GM12878 (cell line): ENCODE results near the gene MAN2B1. TPM values are rescaled to one million over a fixed set of nuclear protein-coding genes. Genes with fewer than 3 reads are reported as not detected.

Experiments
- ATAC-seq: fragments of 200-7000 bp; cut with Tn5 transposase; 3 replicates; pipeline ENCODE4 v1.9.1; 2020; ENCODE audit warnings: mild to moderate bottlenecking, moderate library complexity
- BruUV-seq: library from RNA; stranded (reverse); fragments of 400-500 nt; replicated peaks from 2 replicates; lab custom pipeline; 2021; lab: Mats Ljungman, UMichigan
- CTCF ChIA-PET: fragments of 300-600 bp; sonication (Branson Sonifier 250); formaldehyde crosslinking; extraction: SDS; loops from one replicate; lab custom pipeline; 2021; ENCODE audit warnings: inconsistent platforms; lab: Yijun Ruan, JAX
- POLR2A ChIA-PET: fragments of 350-600 bp; formaldehyde crosslinking; extraction: SDS; loops from one replicate; lab custom pipeline; 2021; ENCODE audit warnings: inconsistent platforms; lab: Charles Lee
- RAD21 ChIA-PET: fragments of 300-600 bp; sonication (Branson Sonifier 250); formaldehyde crosslinking; loops from one replicate; lab custom pipeline; 2023; ENCODE audit warnings: antibody characterized with exemption; ENCODE audit not compliant: unreplicated experiment; lab: Charles Lee
- SMC1A ChIA-PET: fragments of 300-600 bp; sonication (Branson Sonifier 250); formaldehyde crosslinking; loops from one replicate; lab custom pipeline; 2023; ENCODE audit not compliant: unreplicated experiment, uncharacterized antibody; lab: Charles Lee
- DNase-seq: peaks from one replicate; pipeline ENCODE4 v3.0.0-alpha.2; 2011; ENCODE audit warnings: low read depth, low spot score
- FAIRE-seq: peaks from 3 replicates; lab custom pipeline; 2011; peaks lifted over from hg19 to GRCh38; lab: Jason Lieb, UNC
- H2AFZ ChIP-seq: 2 replicates; pipeline ENCODE4 v1.6.0; 2011; ENCODE audit warnings: low read depth, low read length, control low read depth; ENCODE audit not compliant: control insufficient read depth
- H3K27ac ChIP-seq: 2 replicates; pipeline ENCODE4 v1.5.1; 2011; ENCODE audit warnings: control low read depth; ENCODE audit not compliant: control insufficient read depth, insufficient read depth
- H3K27me3 ChIP-seq, 2 experiments: replicated peaks in 1 of 2; 2 replicates each; pipeline versions ENCODE4 v1.6.0 to v1.6.1; 2011; ENCODE audit warnings: low read length in 1 of 2; ENCODE audit not compliant: control insufficient read depth in 2 of 2, insufficient read depth in 2 of 2
- H3K36me3 ChIP-seq, 2 experiments: 2 replicates each; pipeline ENCODE4 v1.5.1; 2011; ENCODE audit warnings: low read length in 1 of 2; ENCODE audit not compliant: control insufficient read depth in 2 of 2, insufficient read depth in 2 of 2
- H3K4me1 ChIP-seq: 2 replicates; pipeline ENCODE4 v1.6.1; 2011; ENCODE audit warnings: mild to moderate bottlenecking, low read length, moderate library complexity, mixed read lengths; ENCODE audit not compliant: control insufficient read depth, insufficient read depth
- H3K4me2 ChIP-seq: 2 replicates; pipeline ENCODE4 v1.6.0; 2011; ENCODE audit warnings: control low read depth; ENCODE audit not compliant: control insufficient read depth, insufficient read depth
- H3K4me3 ChIP-seq: fragments of 200-600 bp; sonication (generic); 2 replicates; pipeline ENCODE4 v1.5.1; 2016
- H3K79me2 ChIP-seq: 2 replicates; pipeline ENCODE4 v1.6.0; 2011; ENCODE audit warnings: low read length; ENCODE audit not compliant: control insufficient read depth, insufficient read depth
- H3K9ac ChIP-seq: 2 replicates; pipeline ENCODE4 v1.8.0; 2011; ENCODE audit warnings: low read length, control low read depth, mixed read lengths; ENCODE audit not compliant: control insufficient read depth, insufficient read depth
- H3K9me3 ChIP-seq: replicated peaks from 3 replicates; pipeline ENCODE4 v1.5.1; 2011; ENCODE audit warnings: mild to moderate bottlenecking, low read length; ENCODE audit not compliant: control insufficient read depth, insufficient read depth
- H4K20me1 ChIP-seq: 2 replicates; pipeline ENCODE4 v1.6.0; 2011; ENCODE audit not compliant: control insufficient read depth, insufficient read depth
- CBX3 ChIP-seq: fragments of 200-600 bp; sonication (generic); IDR thresholded peaks from 2 replicates; pipeline ENCODE4 v1.6.1; 2016; ENCODE audit warnings: low read depth, borderline replicate concordance
- DPF2 ChIP-seq: fragments of 450-650 bp; IDR thresholded peaks from 2 replicates; pipeline ENCODE4 v1.6.1; 2017; ENCODE audit warnings: mild to moderate bottlenecking
- HDGF ChIP-seq: fragments of 450-650 bp; IDR thresholded peaks from 2 replicates; pipeline ENCODE4 v1.6.1; 2016; ENCODE audit warnings: antibody characterized with exemption
- IKZF1 ChIP-seq: fragments of 450-650 bp; conservative IDR thresholded peaks from 2 replicates; pipeline ENCODE4 v1.6.1; 2017; ENCODE audit warnings: antibody characterized with exemption, mild to moderate bottlenecking
- MAX ChIP-seq: IDR thresholded peaks from 2 replicates; pipeline ENCODE4 v1.6.1; 2012; ENCODE audit warnings: low read depth, low read length, improper control_type of control experiment
- MTA2 ChIP-seq: fragments of 450-650 bp; IDR thresholded peaks from 2 replicates; pipeline ENCODE4 v1.6.1; 2016; ENCODE audit warnings: low read depth, mild to moderate bottlenecking, moderate library complexity
- MTA3 ChIP-seq: IDR thresholded peaks from 2 replicates; pipeline ENCODE4 v1.6.1; 2012; ENCODE audit warnings: low read length, inconsistent platforms, borderline replicate concordance
- MYC ChIP-seq: IDR thresholded peaks from 2 replicates; pipeline ENCODE4 v1.6.1; 2011; ENCODE audit warnings: mild to moderate bottlenecking, low read length, moderate library complexity, inconsistent platforms; ENCODE audit not compliant: insufficient read depth, insufficient replicate concordance, insufficient read length, severe bottlenecking
- POLR2A ChIP-seq: IDR thresholded peaks from 2 replicates; pipeline ENCODE4 v1.6.1; 2011; ENCODE audit warnings: low read depth, mild to moderate bottlenecking, low read length
- RELA ChIP-seq: fragments of 450-650 bp; IDR thresholded peaks from 2 replicates; pipeline ENCODE4 v1.8.0; 2014; ENCODE audit warnings: borderline replicate concordance; ENCODE audit not compliant: partially characterized antibody
- USF2 ChIP-seq: IDR thresholded peaks from 2 replicates; pipeline ENCODE4 v1.6.1; 2011; ENCODE audit warnings: low read depth, low read length, improper control_type of control experiment, borderline replicate concordance
- ZNF207 ChIP-seq: fragments of 450-650 bp; IDR thresholded peaks from 2 replicates; pipeline ENCODE4 v1.6.1; 2014; ENCODE audit warnings: antibody characterized with exemption, mild to moderate bottlenecking, borderline replicate concordance
- WGBS: methylation state at CpG from one replicate; pipeline ENCODE4 v1.1.6; 2016; ENCODE audit warnings: low lambda C conversion rate; ENCODE audit not compliant: insufficient replicate concordance, insufficient coverage; ENCODE audit errors: missing lambda C conversion rate; 5-methylcytosine and 5-hydroxymethylcytosine counted together
- in situ Hi-C: fragments of 300-500 bp; cut with MboI; formaldehyde crosslinking; loops from 9 replicates; pipeline ENCODE4 v1.14.3; 2018; ENCODE audit warnings: mixed read lengths
- intact Hi-C: fragments of 100-400 bp; cut with micrococcal nuclease; formaldehyde crosslinking; loops from one replicate; pipeline ENCODE4 v1.14.2; 2022; ENCODE audit not compliant: unreplicated experiment
- polyA plus RNA-seq, 11 experiments: library from polyadenylated mRNA; depleted of rRNA in 4 of 11; unstranded in 6 of 11; stranded (reverse) in 5 of 11; fragments of >200 nt; fragmentation: Nextera tagmentation in 4 of 11; fragmentation: Illumina TruSeq in 1 of 11; extraction: Ambion mirVana in 4 of 11; extraction: Trizol in 1 of 11; gene quantifications; 1 replicate in 1 of 11; 2 replicates in 10 of 11; pipeline versions ENCODE4 v1.2.1 to v1.2.3, GENCODE V29; 2011 to 2016; ENCODE audit warnings: inconsistent platforms in 2 of 11, missing spikeins in 2 of 11, low read depth in 1 of 11
- total RNA-seq, 4 experiments: library from RNA; depleted of rRNA in 3 of 4; stranded (reverse); fragments of >200 nt in 3 of 4; fragmentation: Illumina TruSeq in 1 of 4; extraction: Trizol in 1 of 4; gene quantifications; 2 replicates each; pipeline versions ENCODE4 v1.2.1 to v1.2.3, GENCODE V29; 2013 to 2021

The MAN2B1 gene
- total and polyA plus RNA-seq, 10 of the 15 experiments (the other 5 are each of a cell fraction or from before 2014, with no cell fraction given): 7.6 to 224 (median 81.4) TPM

GRCh38 chr19:12668932-12669269, 2.4 kb upstream of the MAN2B1 start:
- Histone ChIP-seq H3K9ac (peak overlapping the region; percentile 99), H3K27ac (peak overlapping the region; percentile 100), H3K4me1 (peaks cover 30% of the 10 kb centered on the region), H4K20me1 (no peaks in the 10 kb centered on the region), H3K4me3 (peak overlapping the region; percentile 92), H3K27me3 (no peaks in the 10 kb centered on the region), H3K4me2 (peak overlapping the region; percentile 60), H3K9me3 (no peaks in the 10 kb centered on the region), H3K36me3 (peaks cover 8 to 16% of the 10 kb centered on the region in 2 experiments), H2AFZ (peak overlapping the region; percentile 99), H3K79me2 (peaks cover 52% of the 10 kb centered on the region)
- no peak for FAIRE-seq
- peak; percentile 9 for ATAC-seq
- peak; percentile 50; the same call in 1 of the 2 replicates for TF ChIP-seq HDGF
- no peak for TF ChIP-seq DPF2
- TF ChIP-seq MAX: peak; percentile 59
- TF ChIP-seq MYC: peak; percentile 16
- no peak for TF ChIP-seq IKZF1
- SMC1A ChIA-PET: interaction anchor here (1.0 to 1.3 kb wide), 4 partner anchors 13 to 95 kb away, joined by 3 to 4 read pairs (median 4); partner anchors contain the start of genes DHPS, ZNF490 and ZNF791
- no peak for DNase-seq
- intact Hi-C loops (no loop called here), in situ Hi-C loops (no loop called here)
- RAD21 ChIA-PET: interaction anchor here (1.0 to 1.1 kb wide), 3 partner anchors 12 to 65 kb away, joined by 3 to 4 read pairs (median 4); partner anchors contain the start of genes DHPS, ZNF490 and ZNF791
- BruUV-seq: TSS peak; percentile 57
- WGBS: 2% methylated on average over 24 of the region's 24 CpGs
- CTCF ChIA-PET: interaction anchor here (1.4 to 2.3 kb wide), 3 partner anchors 12 to 105 kb away, joined by 3 to 11 read pairs (median 5); partner anchors contain the start of genes DHPS, ZNF490 and ZNF791
- POLR2A ChIA-PET: interaction anchor here (0.6 to 1.8 kb wide), 6 partner anchors 9 to 683 kb away, joined by 3 to 4 read pairs (median 3); partner anchors contain the start of genes TRIR, ZNF490 and ZNF791

- Histone ChIP-seq H3K27ac (peak overlapping the region; percentile 100), H3K9ac (peak overlapping the region; percentile 99), H3K9me3 (no peaks in the 10 kb centered on the region), H3K36me3 (peaks cover 12 to 19% of the 10 kb centered on the region in 2 experiments), H3K4me2 (peak overlapping the region; percentile 60), H3K79me2 (peaks cover 52% of the 10 kb centered on the region), H3K4me1 (peaks cover 30% of the 10 kb centered on the region), H3K27me3 (no peaks in the 10 kb centered on the region), H2AFZ (no peak overlapping the region), H4K20me1 (no peaks in the 10 kb centered on the region), H3K4me3 (peak overlapping the region; percentile 92)
- ChIA-PET SMC1A (interaction anchor here (1.3 kb wide), 2 partner anchors 57 to 94 kb away, joined by 3 to 4 read pairs; partner anchors contain the start of genes ZNF490 and ZNF791), POLR2A (interaction anchor here (0.6 to 1.8 kb wide), 4 partner anchors 10 to 682 kb away, joined by 3 to 4 read pairs (median 3); partner anchors contain the start of genes ZNF490 and ZNF791), CTCF (interaction anchor here (2.0 to 2.3 kb wide), 2 partner anchors 57 to 105 kb away, joined by 5 to 11 read pairs; partner anchors contain the start of genes ZNF490 and ZNF791), RAD21 (interaction anchor here (1.0 kb wide), 1 partner anchor 65 kb away, joined by 3 read pairs; no protein-coding TSS in a partner anchor)
- in situ Hi-C loops (no loop called here), intact Hi-C loops (no loop called here)
- no TSS peak for BruUV-seq
- ATAC-seq (no peak), DNase-seq (no peak), FAIRE-seq (no peak)
- 50% methylated on average over 8 of the region's 8 CpGs for WGBS
- TF ChIP-seq POLR2A: no peak
- TF ChIP-seq CBX3: no peak
- no peak for TF ChIP-seq MTA3
- TF ChIP-seq MTA2: no peak
- no peak for TF ChIP-seq ZNF207
- no peak for TF ChIP-seq RELA
- no peak for TF ChIP-seq USF2
Measured at GRCh38 chr19:12668346-12668745, 1.8 kb upstream of the MAN2B1 start.
